GM19238 (cell line): ENCODE data around the gene SCNN1A.

Source experiments
- DNase-seq: peaks from one replicate; pipeline ENCODE4 v3.0.0; 2011; ENCODE audit warnings: low spot score; ENCODE audit not compliant: insufficient read length

SCNN1A gene

GRCh38 chr12:6319446-6319845 is 55.9 kb downstream of the SCNN1A start:
- DNase-seq = no peak

- no peak for DNase-seq
Measured at GRCh38 chr12:6318440-6318879, 56.9 kb downstream of the SCNN1A start.

- DNase-seq = no peak
Measured at GRCh38 chr12:6317693-6318439, 57.5 kb downstream of the SCNN1A start.

- no peak for DNase-seq
Measured at GRCh38 chr12:6316921-6317692, 58.3 kb downstream of the SCNN1A start.

- no peak for DNase-seq
Measured at GRCh38 chr12:6315704-6316597, 59.4 kb downstream of the SCNN1A start.

- DNase-seq = no peak
Measured at GRCh38 chr12:6315184-6315583, 60.2 kb downstream of the SCNN1A start.

GRCh38 chr12:6314776-6315175 is 60.6 kb downstream of the SCNN1A start:
- no peak for DNase-seq

GRCh38 chr12:6313326-6313940 is 61.9 kb downstream of the SCNN1A start:
- DNase-seq = no peak

- no peak for DNase-seq
Measured at GRCh38 chr12:6312529-6313325, 62.6 kb downstream of the SCNN1A start.

GRCh38 chr12:6311822-6312528 is 63.4 kb downstream of the SCNN1A start:
- no peak for DNase-seq

- DNase-seq = no peak
Measured at GRCh38 chr12:6310771-6311610, 64.4 kb downstream of the SCNN1A start.

- no peak for DNase-seq
Measured at GRCh38 chr12:6307529-6307928, 67.8 kb downstream of the SCNN1A start.

GRCh38 chr12:6306599-6307220 is 68.7 kb downstream of the SCNN1A start:
- DNase-seq = no peak

- DNase-seq = no peak
Measured at GRCh38 chr12:6306151-6306550, 69.2 kb downstream of the SCNN1A start.

GRCh38 chr12:6303071-6303470 is 72.3 kb downstream of the SCNN1A start:
- no peak for DNase-seq

- DNase-seq = no peak
Measured at GRCh38 chr12:6302621-6303020, 72.7 kb downstream of the SCNN1A start.

GRCh38 chr12:6301721-6302120 is 73.6 kb downstream of the SCNN1A start:
- no peak for DNase-seq

GRCh38 chr12:6297170-6297569 is 78.2 kb downstream of the SCNN1A start:
- no peak for DNase-seq
